Neural cell (in vitro differentiated cells): ENCODE data around the gene CTNNB1. TPM values are rescaled to one million over a fixed set of nuclear protein-coding genes. Genes with fewer than 3 reads are reported as not detected.

Experiments
- H2AFZ ChIP-seq: fragments of 200-600, 300-800 bp; sonication (generic), shearing (Covaris generic); 2 replicates; pipeline ENCODE4 v1.6.0; 2014; ENCODE audit warnings: low read depth, mild to moderate bottlenecking, antibody characterized with exemption, low read length, moderate library complexity
- H3F3A ChIP-seq: fragments of 200-600 bp; shearing (Covaris generic); 2 replicates; pipeline ENCODE4 v1.6.1; 2016; ENCODE audit warnings: mild to moderate bottlenecking, moderate library complexity, mixed read lengths, antibody characterized with exemption, low read length; ENCODE audit not compliant: insufficient read depth, poor library complexity, severe bottlenecking
- H3K27ac ChIP-seq: fragments of 200-600, 300-800 bp; sonication (generic), shearing (Covaris generic); 2 replicates; pipeline ENCODE4 v1.5.1; 2014; ENCODE audit warnings: mild to moderate bottlenecking, low read length, moderate library complexity
- H3K27me3 ChIP-seq: fragments of 300-800, 200-600 bp; sonication (generic), shearing (Covaris generic); 2 replicates; pipeline ENCODE4 v1.6.0; 2014; ENCODE audit warnings: mild to moderate bottlenecking, low read depth, low read length, moderate library complexity; ENCODE audit not compliant: insufficient read depth
- H3K36me3 ChIP-seq: fragments of 300-800, 200-600 bp; sonication (generic), shearing (Covaris generic); 2 replicates; pipeline ENCODE4 v1.5.1; 2014; ENCODE audit warnings: mild to moderate bottlenecking, antibody characterized with exemption, low read length, moderate library complexity; ENCODE audit not compliant: insufficient read depth
- H3K4me2 ChIP-seq: fragments of 300-800, 200-600 bp; sonication (generic), shearing (Covaris generic); 2 replicates; pipeline ENCODE4 v1.6.0; 2014; ENCODE audit warnings: mild to moderate bottlenecking, low read length
- H3K4me3 ChIP-seq: fragments of 300-800, 200-600 bp; sonication (generic), shearing (Covaris generic); 2 replicates; pipeline ENCODE4 v1.5.1; 2014; ENCODE audit warnings: mild to moderate bottlenecking, low read length, moderate library complexity
- H3K79me2 ChIP-seq: fragments of 200-600 bp; shearing (Covaris generic); replicated peaks from 2 replicates; pipeline ENCODE4 v1.6.0; 2014; ENCODE audit warnings: mild to moderate bottlenecking, low read length, moderate library complexity; ENCODE audit not compliant: insufficient read depth
- H3K9ac ChIP-seq: fragments of 300-800, 200-600 bp; sonication (generic), shearing (Covaris generic); 2 replicates; pipeline ENCODE4 v1.6.1; 2016; ENCODE audit warnings: mild to moderate bottlenecking, low read length, mixed read lengths
- H3K9me2 ChIP-seq: fragments of 200-600 bp; shearing (Covaris generic); 2 replicates; pipeline ENCODE4 v1.6.1; 2016; ENCODE audit warnings: mild to moderate bottlenecking, low read length, mixed read lengths; ENCODE audit not compliant: insufficient read depth
- H3K9me3 ChIP-seq: fragments of 200-600, 300-800 bp; sonication (generic), shearing (Covaris generic); 2 replicates; pipeline ENCODE4 v1.6.1; 2016; ENCODE audit warnings: mild to moderate bottlenecking, mixed run types, low read length, moderate library complexity, mixed read lengths
- H4K20me1 ChIP-seq: fragments of 200-600 bp; shearing (Covaris generic); 2 replicates; pipeline ENCODE4 v1.6.1; 2016; ENCODE audit warnings: mild to moderate bottlenecking, mixed run types; ENCODE audit not compliant: insufficient read depth
- CTCF ChIP-seq: fragments of 450-650 bp; IDR thresholded peaks from 2 replicates; pipeline ENCODE4 v1.5.1; 2014; ENCODE audit warnings: antibody characterized with exemption, mild to moderate bottlenecking, moderate library complexity; ENCODE audit not compliant: poor library complexity, severe bottlenecking
- EP300 ChIP-seq: fragments of 450-650 bp; conservative IDR thresholded peaks from 2 replicates; pipeline ENCODE4 v1.6.1; 2014; ENCODE audit warnings: antibody characterized with exemption, mild to moderate bottlenecking, moderate library complexity; ENCODE audit not compliant: poor library complexity, severe bottlenecking
- EZH2 ChIP-seq: fragments of 200-600, 300-800 bp; shearing (Covaris generic), sonication (generic); IDR thresholded peaks from 2 replicates; pipeline ENCODE4 v1.6.1; 2014; ENCODE audit warnings: antibody characterized with exemption, low read length, borderline replicate concordance, mild to moderate bottlenecking; ENCODE audit not compliant: insufficient read depth, poor library complexity, severe bottlenecking
- MXI1 ChIP-seq: fragments of 450-650 bp; conservative IDR thresholded peaks from 2 replicates; pipeline ENCODE4 v1.6.1; 2014; ENCODE audit warnings: antibody characterized with exemption, mild to moderate bottlenecking; ENCODE audit not compliant: poor library complexity, severe bottlenecking
- POLR2AphosphoS5 ChIP-seq: IDR thresholded peaks from 2 replicates; pipeline ENCODE4 v1.6.1; 2012
- RAD21 ChIP-seq: fragments of 450-650 bp; conservative IDR thresholded peaks from 2 replicates; pipeline ENCODE4 v1.6.1; 2014; ENCODE audit warnings: antibody characterized with exemption, mild to moderate bottlenecking, moderate library complexity
- REST ChIP-seq: IDR thresholded peaks from 2 replicates; pipeline ENCODE4 v1.6.1; 2012; ENCODE audit warnings: borderline replicate concordance
- SMC3 ChIP-seq: fragments of 450-650 bp; conservative IDR thresholded peaks from 2 replicates; pipeline ENCODE4 v1.6.1; 2014; ENCODE audit warnings: antibody characterized with exemption, mild to moderate bottlenecking, moderate library complexity; ENCODE audit not compliant: poor library complexity
- TAF1 ChIP-seq: IDR thresholded peaks from 2 replicates; pipeline ENCODE4 v1.6.1; 2012; ENCODE audit warnings: low read depth
- polyA plus RNA-seq: library from polyadenylated mRNA; depleted of rRNA; stranded (reverse); fragments of >200 nt; gene quantifications from 2 replicates; pipeline ENCODE4 v1.2.3, GENCODE V29; 2014

The CTNNB1 gene
- polyA plus RNA-seq, 1 donor from 2014 or later: 317 TPM

- Histone ChIP-seq H3K36me3 (no peaks in the 10 kb centered on the region), H3K27me3 (no peaks in the 10 kb centered on the region), H2AFZ (no peak overlapping the region), H3K79me2 (no peaks in the 10 kb centered on the region), H4K20me1 (no peaks in the 10 kb centered on the region), H3K4me3 (no peak overlapping the region), H3K9me3 (no peaks in the 10 kb centered on the region), H3F3A (no peaks in the 10 kb centered on the region), H3K4me2 (no peak overlapping the region), H3K27ac (no peak overlapping the region), H3K9ac (no peak overlapping the region), H3K9me2 (no peaks in the 10 kb centered on the region)
- TF ChIP-seq TAF1 (no peak), CTCF (no peak), SMC3 (no peak), EZH2 (no peak), EP300 (no peak), POLR2AphosphoS5 (no peak), REST (no peak), MXI1 (no peak), RAD21 (no peak)
Measured at GRCh38 chr3:41260063-41260450, 60.8 kb downstream of the CTNNB1 start.

DNA sequence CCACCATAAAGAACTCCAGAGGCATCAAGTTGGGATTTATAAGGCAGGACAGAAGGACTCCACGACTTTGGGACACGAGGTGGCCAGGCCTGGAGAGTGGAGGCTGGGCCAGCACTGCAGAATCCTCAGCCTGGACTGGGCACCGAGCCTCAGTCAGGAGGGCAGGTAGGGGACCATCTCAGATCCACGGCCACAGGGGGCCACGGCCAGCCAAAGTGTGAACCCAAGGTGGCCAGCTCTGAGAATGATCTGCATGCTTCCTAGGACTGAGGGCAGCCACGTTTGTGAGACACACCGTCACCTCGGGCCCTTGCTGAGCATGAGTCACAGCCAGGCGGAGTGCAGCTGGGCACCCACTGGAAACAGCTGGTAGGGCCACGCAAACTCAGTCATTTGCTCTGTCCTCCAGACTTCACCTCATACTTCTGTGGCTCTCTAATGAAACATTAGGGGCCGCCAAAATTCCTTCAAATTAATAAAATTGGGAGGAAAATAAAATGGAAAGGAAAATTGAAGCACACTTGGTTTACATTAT is 65.8 kb downstream of the CTNNB1 start:
- no peak overlapping the region for H3K4me2 ChIP-seq
- no peaks in the 10 kb centered on the region for H3K9me3 ChIP-seq
- H2AFZ ChIP-seq: no peak overlapping the region

More for the DNA sequence above, 65.8 kb downstream of the CTNNB1 start:
- no peaks in the 10 kb centered on the region for H3K9me2 ChIP-seq
- no peaks in the 10 kb centered on the region for H3F3A ChIP-seq
- no peaks in the 10 kb centered on the region for H3K79me2 ChIP-seq
- TF ChIP-seq MXI1 (no peak), REST (no peak), RAD21 (no peak), EZH2 (no peak)
- H4K20me1 ChIP-seq: no peaks in the 10 kb centered on the region
- no peaks in the 10 kb centered on the region for H3K36me3 ChIP-seq
- H3K9ac ChIP-seq: no peak overlapping the region
- H3K4me3 ChIP-seq: no peak overlapping the region
- no peak overlapping the region for H3K27ac ChIP-seq
- H3K27me3 ChIP-seq: no peaks in the 10 kb centered on the region
